GM18505 (cell line): Measurements from ENCODE around the gene CACNA1I.

Experiments
- ATAC-seq: cut with Tn5 transposase; IDR thresholded peaks from one replicate; pipeline ENCODE4 v1.9.1; 2021; ENCODE audit not compliant: unreplicated experiment
- POLR2A ChIP-seq: IDR thresholded peaks from 4 replicates; pipeline ENCODE4 v1.6.1; 2011; ENCODE audit warnings: borderline replicate concordance; ENCODE audit not compliant: insufficient read depth, insufficient read length; ENCODE audit errors: extremely low read depth

The CACNA1I gene

GRCh38 chr22:39703928-39704639 lies 133.5 kb downstream of the CACNA1I start:
- TF ChIP-seq POLR2A = no peak

DNA sequence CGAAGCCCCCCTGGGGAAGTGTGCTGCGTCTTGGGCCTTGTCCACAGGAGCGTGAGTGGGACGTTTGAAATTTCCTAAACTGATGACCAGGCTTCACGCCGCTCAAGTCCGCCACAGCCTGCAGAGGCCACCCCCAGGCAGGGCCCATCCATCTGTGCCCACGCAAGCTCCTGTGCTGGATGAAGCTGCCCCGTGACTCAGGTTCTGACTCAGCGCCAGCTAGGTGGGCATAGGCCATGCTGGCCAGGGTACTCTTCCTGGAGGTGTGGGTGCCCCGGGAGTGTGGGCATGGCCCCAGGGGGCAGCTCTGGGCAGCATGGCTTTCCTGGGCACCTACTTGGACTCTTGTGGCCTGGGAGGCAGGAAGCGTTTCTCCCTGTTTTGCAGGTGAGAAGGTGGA lies 134.8 kb downstream of the CACNA1I start:
- ATAC-seq = no peak
- TF ChIP-seq POLR2A = no peak

More at GRCh38 chr22:39703928-39704639, 133.5 kb downstream of the CACNA1I start:
- ATAC-seq = no peak

DNA sequence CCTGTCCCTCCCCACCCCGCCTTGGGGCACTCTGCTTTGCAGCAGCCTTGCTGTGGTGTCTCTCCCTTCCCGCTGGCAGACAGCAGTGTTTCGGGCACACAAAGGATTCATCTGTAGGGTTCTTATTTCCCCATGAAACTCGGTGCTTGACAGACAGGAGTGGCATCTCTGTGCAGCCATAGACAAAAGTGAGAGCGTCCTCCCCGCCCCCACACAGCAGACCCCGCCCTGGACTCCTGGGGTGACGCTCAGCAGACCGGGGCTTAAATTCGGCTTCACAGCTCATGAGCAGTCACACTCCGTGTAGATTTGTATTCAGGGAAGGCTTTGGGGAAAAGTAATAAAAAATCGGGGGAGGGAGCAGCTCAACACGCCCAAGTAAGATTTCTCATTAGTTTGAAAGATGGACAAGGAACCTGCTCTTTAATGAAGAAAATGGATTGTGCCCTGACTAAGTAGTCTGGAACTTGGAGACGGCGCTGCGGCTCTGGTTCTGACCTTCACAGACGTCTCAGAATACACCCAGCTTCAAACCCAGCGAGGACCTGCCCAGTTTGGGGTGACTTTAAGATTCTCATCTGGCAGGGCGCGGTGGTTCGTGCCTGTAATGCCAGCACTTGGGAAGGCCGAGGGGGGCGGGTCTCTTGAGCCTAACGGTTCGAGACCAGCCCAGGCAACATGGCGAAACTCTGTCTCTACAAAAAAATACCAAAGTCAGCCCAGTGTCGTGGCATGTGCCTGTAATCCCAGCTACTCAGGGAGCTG lies 136.0 kb downstream of the CACNA1I start:
- ATAC-seq = no peak
- TF ChIP-seq POLR2A = no peak

- ATAC-seq = no peak
- TF ChIP-seq POLR2A = no peak
Observed at GRCh38 chr22:39707351-39707750, 136.8 kb downstream of the CACNA1I start.

DNA sequence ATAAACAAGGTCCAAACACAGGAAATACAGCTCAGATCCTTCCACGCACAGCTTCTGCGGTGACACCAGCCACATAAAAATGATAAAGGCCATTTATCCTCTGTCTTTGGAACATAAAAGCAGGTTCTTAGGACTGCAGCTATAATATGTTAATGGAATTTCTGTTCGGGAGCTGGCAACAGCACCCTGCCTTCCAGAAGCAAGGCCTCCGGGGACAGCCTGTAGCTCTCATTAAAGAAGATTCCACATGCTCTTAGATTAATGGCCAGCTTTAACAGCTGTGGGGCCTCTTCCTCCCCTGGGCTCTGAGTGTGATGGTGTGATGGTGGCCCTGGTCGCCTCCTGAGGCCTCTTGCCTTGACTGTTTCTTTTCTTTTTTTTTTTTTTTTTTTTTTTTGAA lies 137.3 kb downstream of the CACNA1I start:
- TF ChIP-seq POLR2A = no peak
- ATAC-seq = no peak

DNA sequence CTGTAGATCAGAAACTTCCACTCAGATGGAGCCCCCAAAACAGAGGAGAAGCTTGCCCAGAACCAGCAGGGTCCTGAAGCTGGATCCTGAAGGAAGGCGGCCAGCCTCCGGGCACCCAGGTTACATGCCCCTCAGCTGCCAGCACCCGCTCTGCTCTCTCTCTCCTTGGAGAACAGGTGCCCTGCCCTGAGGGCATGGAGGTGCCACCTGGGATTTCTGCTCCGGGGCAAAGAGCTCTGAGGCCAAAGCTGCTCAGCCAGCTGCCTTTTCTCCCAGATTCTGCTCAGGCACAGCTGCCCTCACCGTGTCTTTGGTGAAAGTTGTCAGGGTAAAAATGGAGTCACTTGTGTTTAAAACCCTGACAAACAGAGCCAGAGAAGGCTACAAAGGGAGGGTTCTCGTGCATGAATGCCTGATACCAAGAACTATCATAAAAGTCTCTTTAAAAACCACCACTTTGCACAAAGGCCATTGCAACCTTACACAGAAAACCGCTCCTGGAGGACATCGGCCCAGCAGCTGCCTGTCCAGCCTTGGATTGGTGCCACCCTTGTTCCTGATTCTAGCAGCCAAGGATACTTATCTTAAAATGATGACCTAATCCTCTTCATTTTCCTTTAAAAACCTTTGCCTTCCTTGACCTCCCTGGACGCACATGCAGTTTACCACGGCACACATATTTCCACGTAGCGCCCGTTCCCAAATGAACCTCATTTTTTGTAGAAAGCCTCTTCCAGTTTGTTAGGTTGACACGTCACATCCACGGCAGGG lies 140.0 kb downstream of the CACNA1I start:
- TF ChIP-seq POLR2A = no peak
- no peak for ATAC-seq

- no peak for ATAC-seq
- TF ChIP-seq POLR2A = no peak
Observed at GRCh38 chr22:39712081-39712480, 141.5 kb downstream of the CACNA1I start.

DNA sequence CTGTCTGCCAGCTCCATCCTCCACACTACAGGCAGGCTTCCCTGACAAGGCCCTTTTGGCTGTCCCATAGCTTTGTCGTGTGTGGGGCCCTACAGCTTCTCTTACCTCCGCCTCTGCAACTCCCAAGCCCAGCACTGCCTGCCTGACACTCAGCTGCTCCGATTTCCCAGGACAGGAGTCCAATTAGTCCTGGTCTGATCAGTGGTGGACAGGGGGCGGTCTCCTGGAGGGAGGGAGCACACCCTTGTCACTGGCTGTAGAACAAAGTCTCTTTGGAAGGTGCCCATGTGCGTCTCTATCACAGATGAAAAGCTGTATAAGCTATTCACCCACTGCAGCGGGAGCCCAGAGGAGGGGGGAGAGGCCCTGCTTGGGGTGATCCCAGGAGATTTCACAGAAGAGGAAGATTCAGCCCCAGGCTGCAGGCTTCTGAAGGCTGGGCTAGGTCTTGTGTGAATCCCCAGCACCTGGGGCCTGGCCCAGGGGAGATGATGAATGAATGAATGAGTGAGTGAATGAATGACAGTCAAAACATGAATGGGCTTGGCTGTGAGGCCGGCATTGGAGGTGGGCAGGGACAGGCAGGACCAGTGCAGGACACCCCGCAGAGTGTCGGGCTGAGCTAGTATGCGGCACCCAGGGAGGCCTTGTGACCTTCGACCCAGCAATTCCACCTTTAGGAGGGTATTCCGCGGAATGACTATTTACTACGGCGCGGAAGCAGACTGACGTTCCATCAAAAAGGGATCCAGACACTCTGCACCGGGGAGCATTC lies 142.4 kb downstream of the CACNA1I start:
- no peak for ATAC-seq

GRCh38 chr22:39713799-39714290 lies 143.3 kb downstream of the CACNA1I start:
- ATAC-seq = no peak
- TF ChIP-seq POLR2A = no peak

More for the DNA sequence above, 142.4 kb downstream of the CACNA1I start:
- no peak for TF ChIP-seq POLR2A

GRCh38 chr22:39714321-39714720 lies 143.8 kb downstream of the CACNA1I start:
- no peak for ATAC-seq
- no peak for TF ChIP-seq POLR2A

DNA sequence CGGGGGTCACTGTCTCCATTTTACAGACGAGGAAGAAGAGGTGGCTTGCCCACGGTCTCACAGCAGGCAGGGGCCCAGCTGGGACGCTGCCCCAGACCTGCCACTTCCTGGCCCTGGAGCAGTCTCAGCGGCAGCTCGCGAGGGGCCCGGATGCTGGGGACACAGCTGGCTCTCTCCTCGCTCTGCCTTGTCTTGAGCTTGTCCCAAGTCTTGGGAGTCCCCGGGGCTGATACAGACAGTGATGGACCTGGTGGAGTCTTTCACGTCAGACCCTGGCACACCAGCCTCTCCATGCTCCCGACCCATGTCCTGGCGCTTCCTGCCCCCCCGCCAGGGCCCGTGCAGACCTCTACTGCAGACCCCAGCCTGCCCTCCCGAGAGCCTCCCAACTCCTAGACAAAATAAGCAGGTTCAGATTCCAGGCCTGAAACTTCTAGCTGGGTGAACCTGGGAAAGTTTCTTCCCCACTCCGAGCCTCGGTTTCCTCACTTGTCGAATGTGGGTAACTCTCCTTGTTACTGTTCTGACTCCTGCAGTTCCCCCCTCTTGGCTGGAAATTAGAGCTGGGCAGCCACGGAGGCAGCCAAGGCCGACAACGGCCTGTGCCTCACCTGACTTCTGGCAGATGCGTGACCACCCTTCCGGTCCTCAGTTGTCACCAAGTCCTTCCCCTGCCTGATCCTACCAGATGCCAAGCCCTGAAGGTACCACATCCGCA lies 145.4 kb downstream of the CACNA1I start:
- ATAC-seq = no peak
- no peak for TF ChIP-seq POLR2A

DNA sequence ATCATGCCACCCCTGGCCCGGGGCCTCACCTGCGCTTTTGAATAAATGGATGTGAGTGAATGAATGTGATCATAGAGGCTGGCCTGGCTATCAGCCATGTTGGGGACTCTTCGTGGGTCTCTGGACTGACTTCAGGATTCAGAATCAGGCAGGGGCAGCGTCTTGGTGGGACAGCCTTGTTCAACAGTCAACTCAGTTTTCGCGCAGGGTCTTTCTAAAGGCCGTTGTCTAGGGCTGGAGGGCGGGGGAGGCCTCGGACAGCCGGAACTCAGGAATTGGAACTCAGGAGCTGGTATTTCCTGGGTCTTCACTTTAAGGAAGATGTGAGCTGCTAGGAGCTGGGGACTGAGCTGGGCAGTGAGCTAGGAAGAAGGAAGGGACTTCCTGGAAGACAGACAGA lies 146.0 kb downstream of the CACNA1I start:
- no peak for ATAC-seq
- no peak for TF ChIP-seq POLR2A
